A549 (cell line): ENCODE data around the gene POC1A. TPM values are rescaled to one million over a fixed set of nuclear protein-coding genes. Genes with fewer than 3 reads are reported as not detected.

Experiments used
- ATAC-seq, 2 experiments: fragments of 200-7000 bp in 1 of 2; fragments of >200 bp in 1 of 2; cut with Nextera tagmentation in 1 of 2; cut with Tn5 transposase in 1 of 2; 3 replicates each; pipeline versions ENCODE4 v1.8.0 to v1.9.1; 2018 to 2020; ENCODE audit warnings: mild to moderate bottlenecking in 1 of 2, moderate library complexity in 1 of 2
- CTCF ChIA-PET: fragments of 300-600 bp; sonication (Branson Sonifier 250); formaldehyde crosslinking; extraction: SDS; loops from one replicate; lab custom pipeline; 2021; ENCODE audit warnings: antibody characterized with exemption, inconsistent platforms; lab: Yijun Ruan, JAX
- POLR2A ChIA-PET: fragments of 350-600 bp; formaldehyde crosslinking; extraction: SDS; loops from one replicate; lab custom pipeline; 2021; ENCODE audit warnings: antibody characterized with exemption, inconsistent platforms; lab: Yijun Ruan, JAX
- DNase-seq, 2 experiments: peaks; one replicate each; pipeline versions ENCODE4 v3.0.0 to v3.0.0-alpha.2; 2011 to 2016; ENCODE audit warnings: low read depth in 1 of 2, low spot score in 1 of 2
- FAIRE-seq: peaks from 2 replicates; lab custom pipeline; 2011; peaks lifted over from hg19 to GRCh38; lab: Jason Lieb, UNC
- H3K27ac ChIP-seq, 2 experiments: fragments of >200 bp; sonication (Bioruptor Twin); formaldehyde crosslinking; 3 replicates each; pipeline ENCODE4 v1.5.1; 2016 to 2017
- H3K4me1 ChIP-seq: fragments of >200 bp; sonication (Bioruptor Twin); formaldehyde crosslinking; 3 replicates; pipeline ENCODE4 v1.6.1; 2016
- H3K4me2 ChIP-seq: fragments of >200 bp; sonication (Bioruptor Twin); formaldehyde crosslinking; 3 replicates; pipeline ENCODE4 v1.6.1; 2016
- H3K4me3 ChIP-seq: fragments of >200 bp; sonication (Bioruptor Twin); formaldehyde crosslinking; 3 replicates; pipeline ENCODE4 v1.5.1; 2016
- H3K9me3 ChIP-seq: fragments of >200 bp; sonication (Bioruptor Twin); formaldehyde crosslinking; 3 replicates; pipeline ENCODE4 v1.6.1; 2016
- BHLHE40 ChIP-seq: IDR thresholded peaks from 2 replicates; pipeline ENCODE4 v1.6.1; 2012; ENCODE audit warnings: low read depth, low read length, inconsistent platforms
- CBX2 ChIP-seq: fragments of 200-600 bp; sonication (generic); IDR thresholded peaks from 2 replicates; pipeline ENCODE4 v1.6.1; 2016; ENCODE audit warnings: low read depth, mild to moderate bottlenecking, borderline replicate concordance
- CBX8 ChIP-seq: fragments of 200-600 bp; sonication (generic); IDR thresholded peaks from 2 replicates; pipeline ENCODE4 v1.6.1; 2016
- CHD4 ChIP-seq: fragments of 200-600 bp; sonication (generic); IDR thresholded peaks from 2 replicates; pipeline ENCODE4 v1.6.1; 2016; ENCODE audit warnings: antibody characterized with exemption, mild to moderate bottlenecking, borderline replicate concordance
- EHF ChIP-seq: fragments of 250-450 bp; sonication (Bioruptor Pico); IDR thresholded peaks from 2 replicates; pipeline ENCODE4 v1.5.0; 2020; ENCODE audit warnings: mild to moderate bottlenecking
- FOSL2 ChIP-seq, 2 experiments: fragments of 450-650 bp in 1 of 2; fragments of >200 bp in 1 of 2; sonication (Bioruptor Twin) in 1 of 2; formaldehyde crosslinking; IDR thresholded peaks; 2 replicates each; pipeline versions ENCODE4 v1.5.0 to v1.6.1; 2016 to 2020; ENCODE audit warnings: mild to moderate bottlenecking in 1 of 2, moderate library complexity in 1 of 2
- GATA3 ChIP-seq: IDR thresholded peaks from 2 replicates; pipeline ENCODE4 v1.6.1; 2012; ENCODE audit warnings: borderline replicate concordance
- HDAC2 ChIP-seq: fragments of 200-600 bp; sonication (generic); IDR thresholded peaks from 2 replicates; pipeline ENCODE4 v1.6.1; 2016
- HOXA7 ChIP-seq: fragments of 250-450 bp; sonication (Bioruptor Pico); IDR thresholded peaks from 2 replicates; pipeline ENCODE4 v1.5.0; 2020; ENCODE audit warnings: mild to moderate bottlenecking, moderate library complexity
- HOXB13 ChIP-seq: fragments of 250-450 bp; sonication (Bioruptor Pico); IDR thresholded peaks from 2 replicates; pipeline ENCODE4 v1.5.0; 2020; ENCODE audit warnings: low read depth, mild to moderate bottlenecking, moderate library complexity
- HOXB5 ChIP-seq: fragments of 250-450 bp; sonication (Bioruptor Pico); IDR thresholded peaks from 2 replicates; pipeline ENCODE4 v1.5.0; 2020; ENCODE audit warnings: mild to moderate bottlenecking, moderate library complexity
- JUN ChIP-seq, 2 experiments: fragments of >200 bp; sonication (Bioruptor Twin); formaldehyde crosslinking; IDR thresholded peaks; 2 replicates in 1 of 2; 3 replicates in 1 of 2; pipeline ENCODE4 v1.6.1; 2016 to 2017
- JUNB ChIP-seq: fragments of >200 bp; sonication (Bioruptor Twin); formaldehyde crosslinking; IDR thresholded peaks from 2 replicates; pipeline ENCODE4 v1.6.1; 2016
- MAFK ChIP-seq: fragments of 450-650 bp; IDR thresholded peaks from 2 replicates; pipeline ENCODE4 v1.6.1; 2014; ENCODE audit not compliant: partially characterized antibody
- MAZ ChIP-seq: fragments of 150-350 bp; IDR thresholded peaks from 2 replicates; pipeline ENCODE4 v1.6.1; 2014; ENCODE audit warnings: antibody characterized with exemption, low read depth, low read length, borderline replicate concordance
- NFE2L2 ChIP-seq: fragments of 150-350 bp; conservative IDR thresholded peaks from 2 replicates; pipeline ENCODE4 v1.6.1; 2014; ENCODE audit warnings: low read length
- NPAS2 ChIP-seq: fragments of 250-450 bp; sonication (Bioruptor Pico); IDR thresholded peaks from 2 replicates; pipeline ENCODE4 v1.8.0; 2022; ENCODE audit warnings: mild to moderate bottlenecking, moderate library complexity, borderline replicate concordance
- NR3C1 ChIP-seq: fragments of >200 bp; sonication (Bioruptor Twin); formaldehyde crosslinking; IDR thresholded peaks from 3 replicates; pipeline ENCODE4 v1.6.1; 2017
- POLR2AphosphoS2 ChIP-seq: conservative IDR thresholded peaks from 2 replicates; pipeline ENCODE4 v1.6.1; 2012; ENCODE audit warnings: low read length, improper control_type of control experiment, inconsistent platforms
- RARB ChIP-seq: fragments of 250-450 bp; sonication (Bioruptor Pico); IDR thresholded peaks from 2 replicates; pipeline ENCODE4 v1.8.0; 2021; ENCODE audit warnings: mild to moderate bottlenecking, moderate library complexity
- RCOR1 ChIP-seq: fragments of 150-350 bp; IDR thresholded peaks from 2 replicates; pipeline ENCODE4 v1.6.1; 2014; ENCODE audit warnings: antibody characterized with exemption, low read length, low read depth
- SMC3 ChIP-seq: fragments of >200 bp; sonication (Bioruptor Twin); formaldehyde crosslinking; IDR thresholded peaks from 3 replicates; pipeline ENCODE4 v1.6.1; 2018; ENCODE audit warnings: inconsistent platforms
- TFCP2L1 ChIP-seq: fragments of 250-450 bp; sonication (Bioruptor Pico); IDR thresholded peaks from 2 replicates; pipeline ENCODE4 v1.5.0; 2021; ENCODE audit warnings: mild to moderate bottlenecking
- ZSCAN20 ChIP-seq: fragments of 250-450 bp; sonication (Bioruptor Pico); IDR thresholded peaks from 2 replicates; pipeline ENCODE4 v1.8.0; 2022; ENCODE audit warnings: mild to moderate bottlenecking, moderate library complexity
- WGBS: methylation state at CpG from one replicate; pipeline ENCODE4 v1.1.6; 2017; ENCODE audit errors: missing lambda C conversion rate; 5-methylcytosine and 5-hydroxymethylcytosine counted together
- polyA plus RNA-seq, 4 experiments: library from polyadenylated mRNA; depleted of rRNA in 3 of 4; stranded (reverse); fragments of >200 nt; fragmentation: RNase III in 1 of 4; extraction: RNeasy Plus Mini Kit Qiagen cat#74134 plus additional on column Dnase treatment in 1 of 4; gene quantifications; 2 replicates in 3 of 4; 3 replicates in 1 of 4; pipeline ENCODE4 v1.2.3, GENCODE V29; 2011 to 2017
- TF ChIP-seq, protein P1 (sequence below): fragments of 450-650 bp; IDR thresholded peaks from 2 replicates; pipeline ENCODE4 v1.6.1; 2014; ENCODE audit warnings: antibody characterized with exemption
- TF ChIP-seq, protein P2 (sequence below): IDR thresholded peaks from 2 replicates; pipeline ENCODE4 v1.6.1; 2012
- TF ChIP-seq, protein P3 (sequence below): fragments of >200 bp; sonication (Bioruptor Twin); formaldehyde crosslinking; IDR thresholded peaks from 3 replicates; pipeline ENCODE4 v1.5.1; 2016
- TF ChIP-seq, protein P4 (sequence below): fragments of 150-350 bp; IDR thresholded peaks from 2 replicates; pipeline ENCODE4 v1.6.1; 2014; ENCODE audit warnings: low read depth, mild to moderate bottlenecking, low read length
- TF ChIP-seq, protein P5 (sequence below): IDR thresholded peaks from 2 replicates; pipeline ENCODE4 v1.6.1; 2012

POC1A gene
- polyA plus RNA-seq, 2 of the 4 experiments (the other 2 are of a cell fraction) = 9.4 to 14.1 TPM

DNA sequence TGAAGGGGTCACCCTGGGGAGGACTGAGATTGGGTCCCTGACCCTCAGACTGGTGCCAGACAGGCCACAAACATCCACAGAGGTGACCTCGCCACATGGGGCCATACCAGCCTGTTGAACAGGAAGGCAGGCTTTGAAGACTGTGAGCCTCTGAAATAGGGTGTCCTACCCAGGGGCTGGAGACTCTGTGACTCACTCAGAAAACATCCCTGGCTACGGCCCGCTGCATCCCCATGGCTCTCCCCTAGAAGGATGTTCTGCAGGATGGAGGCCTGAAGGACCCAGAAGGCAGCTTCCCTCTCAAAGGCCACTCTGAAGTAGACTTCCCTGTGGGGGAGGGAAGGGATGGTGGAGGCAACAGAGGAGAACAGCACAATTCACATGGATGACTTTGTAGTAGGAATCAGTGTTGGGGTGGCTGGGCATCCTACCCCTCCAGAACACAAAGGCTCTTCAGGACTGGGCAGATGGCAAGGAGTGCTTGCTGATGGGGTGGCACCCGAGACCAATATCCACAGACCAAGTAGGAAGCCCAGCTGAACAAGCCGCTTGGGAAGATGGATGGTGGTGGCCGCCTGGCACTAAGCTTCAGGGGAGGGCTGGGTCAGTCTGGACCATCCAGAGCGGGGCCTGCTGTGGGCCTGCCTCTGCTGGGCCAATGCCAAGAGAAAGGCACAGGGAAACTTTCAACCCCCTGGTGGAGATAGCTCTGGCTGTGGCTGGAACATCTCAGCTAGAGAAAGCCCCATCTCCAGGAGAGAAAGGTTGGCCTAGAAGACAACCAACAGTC, 60.3 kb downstream of the POC1A start:
- FAIRE-seq = no peak
- ChIA-PET POLR2A (no interaction called here), CTCF (interaction anchor here (1.2 kb wide), 1 partner anchor 51 kb away, joined by 3 read pairs; no protein-coding TSS in a partner anchor)
- no peak for TF ChIP-seq RCOR1
- no peak for TF ChIP-seq HOXA7 (CRISPR knock-in tag)
- TF ChIP-seq SMC3 = no peak
- no peak for TF ChIP-seq CBX2
- TF ChIP-seq CHD4 = no peak
- no peak for TF ChIP-seq CBX8
- TF ChIP-seq, protein P1, sequence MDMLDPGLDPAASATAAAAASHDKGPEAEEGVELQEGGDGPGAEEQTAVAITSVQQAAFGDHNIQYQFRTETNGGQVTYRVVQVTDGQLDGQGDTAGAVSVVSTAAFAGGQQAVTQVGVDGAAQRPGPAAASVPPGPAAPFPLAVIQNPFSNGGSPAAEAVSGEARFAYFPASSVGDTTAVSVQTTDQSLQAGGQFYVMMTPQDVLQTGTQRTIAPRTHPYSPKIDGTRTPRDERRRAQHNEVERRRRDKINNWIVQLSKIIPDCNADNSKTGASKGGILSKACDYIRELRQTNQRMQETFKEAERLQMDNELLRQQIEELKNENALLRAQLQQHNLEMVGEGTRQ = no peak
- no peak for TF ChIP-seq POLR2AphosphoS2
- TF ChIP-seq ZSCAN20 (CRISPR knock-in tag) = no peak
- TF ChIP-seq NPAS2 (CRISPR knock-in tag) = no peak
- TF ChIP-seq JUN (IDR thresholded peaks at IDR 0.05) = no peak
- no peak for TF ChIP-seq HOXB13 (CRISPR knock-in tag)
- no peak for TF ChIP-seq JUNB
- TF ChIP-seq BHLHE40 = no peak
- no peak for TF ChIP-seq EHF
- TF ChIP-seq HOXB5 = no peak
- TF ChIP-seq, protein P2, sequence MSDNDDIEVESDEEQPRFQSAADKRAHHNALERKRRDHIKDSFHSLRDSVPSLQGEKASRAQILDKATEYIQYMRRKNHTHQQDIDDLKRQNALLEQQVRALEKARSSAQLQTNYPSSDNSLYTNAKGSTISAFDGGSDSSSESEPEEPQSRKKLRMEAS = no peak
- TF ChIP-seq MAFK = no peak
- TF ChIP-seq RARB (CRISPR knock-in tag) = no peak
- no peak for ATAC-seq
- H3K9me3 ChIP-seq = no peaks in the 10 kb centered on the region
- H3K4me3 ChIP-seq = no peak overlapping the region
- H3K4me1 ChIP-seq = no peaks in the 10 kb centered on the region
- DNase-seq = no peak
- H3K4me2 ChIP-seq = no peak overlapping the region
- H3K27ac ChIP-seq = no peak overlapping the region
- WGBS = 88% methylated on average over 4 of the region's 7 CpGs

DNA sequence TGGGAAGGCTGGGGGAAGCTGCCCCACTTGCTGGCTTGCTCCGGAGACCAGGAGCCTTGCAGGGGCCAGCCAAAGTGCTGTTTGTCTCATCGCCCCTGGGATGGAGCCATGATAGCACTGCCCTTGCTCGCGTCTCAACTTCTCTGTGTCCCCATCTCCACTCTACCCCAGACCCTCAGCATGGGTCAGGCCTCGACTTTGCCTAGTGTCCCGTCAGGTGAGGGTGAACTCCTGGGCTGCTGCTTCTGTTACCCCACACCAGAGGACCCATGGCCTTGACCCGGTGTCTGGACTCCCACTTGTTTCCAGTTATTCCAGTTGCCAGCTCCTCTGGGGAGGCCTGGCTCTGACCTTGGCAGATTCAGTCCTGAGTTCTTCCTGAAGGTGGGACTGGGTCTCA, 61.3 kb downstream of the POC1A start:
- Histone ChIP-seq H3K27ac (no peak overlapping the region), H3K4me2 (no peak overlapping the region), H3K9me3 (no peaks in the 10 kb centered on the region), H3K4me3 (no peak overlapping the region), H3K4me1 (no peaks in the 10 kb centered on the region)
- DNase-seq (no peak), FAIRE-seq (no peak), ATAC-seq (no peak)
- ChIA-PET POLR2A (no interaction called here), CTCF (no interaction called here)
- no peak for TF ChIP-seq HOXA7 (CRISPR knock-in tag)
- TF ChIP-seq, protein P1 = no peak
- TF ChIP-seq, protein P2 = no peak
- no peak for TF ChIP-seq GATA3
- no peak for TF ChIP-seq HDAC2
- TF ChIP-seq TFCP2L1 (CRISPR knock-in tag) = no peak
- TF ChIP-seq NFE2L2 = no peak
- TF ChIP-seq, protein P3, sequence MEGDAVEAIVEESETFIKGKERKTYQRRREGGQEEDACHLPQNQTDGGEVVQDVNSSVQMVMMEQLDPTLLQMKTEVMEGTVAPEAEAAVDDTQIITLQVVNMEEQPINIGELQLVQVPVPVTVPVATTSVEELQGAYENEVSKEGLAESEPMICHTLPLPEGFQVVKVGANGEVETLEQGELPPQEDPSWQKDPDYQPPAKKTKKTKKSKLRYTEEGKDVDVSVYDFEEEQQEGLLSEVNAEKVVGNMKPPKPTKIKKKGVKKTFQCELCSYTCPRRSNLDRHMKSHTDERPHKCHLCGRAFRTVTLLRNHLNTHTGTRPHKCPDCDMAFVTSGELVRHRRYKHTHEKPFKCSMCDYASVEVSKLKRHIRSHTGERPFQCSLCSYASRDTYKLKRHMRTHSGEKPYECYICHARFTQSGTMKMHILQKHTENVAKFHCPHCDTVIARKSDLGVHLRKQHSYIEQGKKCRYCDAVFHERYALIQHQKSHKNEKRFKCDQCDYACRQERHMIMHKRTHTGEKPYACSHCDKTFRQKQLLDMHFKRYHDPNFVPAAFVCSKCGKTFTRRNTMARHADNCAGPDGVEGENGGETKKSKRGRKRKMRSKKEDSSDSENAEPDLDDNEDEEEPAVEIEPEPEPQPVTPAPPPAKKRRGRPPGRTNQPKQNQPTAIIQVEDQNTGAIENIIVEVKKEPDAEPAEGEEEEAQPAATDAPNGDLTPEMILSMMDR = no peak
- TF ChIP-seq BHLHE40 = no peak
- TF ChIP-seq, protein P4, sequence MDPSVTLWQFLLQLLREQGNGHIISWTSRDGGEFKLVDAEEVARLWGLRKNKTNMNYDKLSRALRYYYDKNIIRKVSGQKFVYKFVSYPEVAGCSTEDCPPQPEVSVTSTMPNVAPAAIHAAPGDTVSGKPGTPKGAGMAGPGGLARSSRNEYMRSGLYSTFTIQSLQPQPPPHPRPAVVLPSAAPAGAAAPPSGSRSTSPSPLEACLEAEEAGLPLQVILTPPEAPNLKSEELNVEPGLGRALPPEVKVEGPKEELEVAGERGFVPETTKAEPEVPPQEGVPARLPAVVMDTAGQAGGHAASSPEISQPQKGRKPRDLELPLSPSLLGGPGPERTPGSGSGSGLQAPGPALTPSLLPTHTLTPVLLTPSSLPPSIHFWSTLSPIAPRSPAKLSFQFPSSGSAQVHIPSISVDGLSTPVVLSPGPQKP = no peak
- TF ChIP-seq MAZ = no peak
- TF ChIP-seq JUN (IDR thresholded peaks at IDR 0.05) = no peak
- TF ChIP-seq, protein P5, sequence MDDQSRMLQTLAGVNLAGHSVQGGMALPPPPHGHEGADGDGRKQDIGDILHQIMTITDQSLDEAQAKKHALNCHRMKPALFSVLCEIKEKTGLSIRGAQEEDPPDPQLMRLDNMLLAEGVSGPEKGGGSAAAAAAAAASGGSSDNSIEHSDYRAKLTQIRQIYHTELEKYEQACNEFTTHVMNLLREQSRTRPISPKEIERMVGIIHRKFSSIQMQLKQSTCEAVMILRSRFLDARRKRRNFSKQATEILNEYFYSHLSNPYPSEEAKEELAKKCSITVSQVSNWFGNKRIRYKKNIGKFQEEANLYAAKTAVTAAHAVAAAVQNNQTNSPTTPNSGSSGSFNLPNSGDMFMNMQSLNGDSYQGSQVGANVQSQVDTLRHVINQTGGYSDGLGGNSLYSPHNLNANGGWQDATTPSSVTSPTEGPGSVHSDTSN = no peak
- TF ChIP-seq EHF = no peak
- TF ChIP-seq FOSL2 (IDR thresholded peaks at IDR 0.05) = no peak
- no peak for TF ChIP-seq FOSL2 (CRISPR knock-in tag; IDR thresholded peaks at IDR 0.05)
- no peak for TF ChIP-seq NR3C1
- WGBS = 92% methylated on average over 6 of the region's 7 CpGs
